H1 (cell line): ENCODE results near the gene SVOPL. TPM values are rescaled to one million over a fixed set of nuclear protein-coding genes. Genes with fewer than 3 reads are reported as not detected.

Experiments used
- BACH1 ChIP-seq: IDR thresholded peaks from 2 replicates; pipeline ENCODE4 v1.6.1; 2012; ENCODE audit warnings: low read length, improper control_type of control experiment
- CHD7 ChIP-seq: fragments of 300-600 bp; sonication (generic); IDR thresholded peaks from 2 replicates; pipeline ENCODE4 v1.7.1; 2012; ENCODE audit warnings: low read length, moderate library complexity, mild to moderate bottlenecking, inconsistent platforms; ENCODE audit not compliant: insufficient replicate concordance
- CREB1 ChIP-seq: IDR thresholded peaks from 2 replicates; pipeline ENCODE4 v1.6.1; 2012; ENCODE audit warnings: inconsistent platforms
- E2F6 ChIP-seq: IDR thresholded peaks from 2 replicates; pipeline ENCODE4 v1.6.1; 2012; ENCODE audit warnings: inconsistent platforms
- HDAC6 ChIP-seq: IDR thresholded peaks from one replicate; pipeline ENCODE4 v1.7.1; 2012; ENCODE audit warnings: low read depth, mild to moderate bottlenecking, inconsistent platforms, low read length, moderate library complexity
- SP1 ChIP-seq: IDR thresholded peaks from 2 replicates; pipeline ENCODE4 v1.6.1; 2011; ENCODE audit warnings: low read depth, low read length
- polyA plus RNA-seq, 7 experiments: library from polyadenylated mRNA; depleted of rRNA in 3 of 7; stranded (reverse) in 5 of 7; unstranded in 2 of 7; fragments of >200 nt in 5 of 7; fragments of 200-250 nt in 2 of 7; gene quantifications; 1 replicate in 5 of 7; 2 replicates in 1 of 7; 4 replicates in 1 of 7; pipeline versions ENCODE4 v1.2.1 to v1.2.3, GENCODE V29; 2011 to 2013; ENCODE audit warnings: missing spikeins in 2 of 7, mixed read lengths in 2 of 7
- total RNA-seq: library from RNA; stranded (reverse); fragmentation: NEBNext Ultra II Directional; extraction: Animal tissue kit (Norgen Biotek cat#: 25700); gene quantifications from 2 replicates; pipeline ENCODE4 v1.2.1, GENCODE V29; 2021

SVOPL gene
- total and polyA plus RNA-seq, 2 of the 8 experiments (the other 6 are each of a cell fraction or from before 2014, with no cell fraction given) = 1.1 to 1.4 TPM

GRCh38 chr7:138679793-138680192, 21.4 kb downstream of the SVOPL start (continued):
- TF ChIP-seq CHD7 (no peak), CREB1 (no peak), E2F6 (no peak), BACH1 (no peak), SP1 (no peak), HDAC6 (no peak)
